Panc1 (cell line): Measurements from ENCODE around the gene C12orf57.

Experiments used
- CTCF ChIP-seq: fragments of 450-650 bp; IDR thresholded peaks from 2 replicates; pipeline ENCODE4 v1.5.1; 2017; ENCODE audit warnings: mild to moderate bottlenecking
- POLR2AphosphoS5 ChIP-seq: IDR thresholded peaks from 2 replicates; pipeline ENCODE4 v1.6.1; 2012; ENCODE audit warnings: mild to moderate bottlenecking, low read depth, low read length, moderate library complexity
- REST ChIP-seq, 2 experiments: IDR thresholded peaks; 2 replicates each; pipeline ENCODE4 v1.6.1; 2011 to 2012; ENCODE audit warnings: low read depth in 2 of 2, control low read depth in 1 of 2, low read length in 1 of 2, mild to moderate bottlenecking in 1 of 2, moderate library complexity in 1 of 2; ENCODE audit not compliant: insufficient read depth in 1 of 2
- TCF7L2 ChIP-seq: IDR thresholded peaks from 2 replicates; pipeline ENCODE4 v1.6.1; 2011; ENCODE audit warnings: mild to moderate bottlenecking, low read depth, low read length, inconsistent platforms

- TF ChIP-seq CTCF (no peak), POLR2AphosphoS5 (no peak), TCF7L2 (no peak), REST (IDR thresholded peaks at IDR 0.05; ENCODE audit: insufficient read depth in 1 of 2, low read depth in 2 of 2, low read length in 1 of 2) (no peak)
Measured at GRCh38 chr12:6916426-6917200, 27.2 kb upstream of the C12orf57 start.
